NK-92 (cell line): Measurements from ENCODE around the gene NSUN2.
"Not testable (repeated sequence)": the region's sequence is repeated elsewhere in the genome, so short reads cannot be mapped to it uniquely, and the experiment has no call there.

ENCODE experiments used
- DNase-seq: peaks from one replicate; lab custom pipeline; 2025; ENCODE audit not compliant: unreplicated experiment; lab: John Stamatoyannopoulos, UW

The NSUN2 gene

GRCh38 chr5:6632888-6633468 lies at the start of gene NSUN2, which contains the start of gene SRD5A1:
TSS of gene NSUN2 (minus strand) at chr5:6633044. CDS start at chr5:6632979, 65 bp downstream.
TSS of gene SRD5A1 (plus strand) at chr5:6633440. CDS start at chr5:6633577, 137 bp downstream.
- DNase-seq = peak; percentile 34

DNA sequence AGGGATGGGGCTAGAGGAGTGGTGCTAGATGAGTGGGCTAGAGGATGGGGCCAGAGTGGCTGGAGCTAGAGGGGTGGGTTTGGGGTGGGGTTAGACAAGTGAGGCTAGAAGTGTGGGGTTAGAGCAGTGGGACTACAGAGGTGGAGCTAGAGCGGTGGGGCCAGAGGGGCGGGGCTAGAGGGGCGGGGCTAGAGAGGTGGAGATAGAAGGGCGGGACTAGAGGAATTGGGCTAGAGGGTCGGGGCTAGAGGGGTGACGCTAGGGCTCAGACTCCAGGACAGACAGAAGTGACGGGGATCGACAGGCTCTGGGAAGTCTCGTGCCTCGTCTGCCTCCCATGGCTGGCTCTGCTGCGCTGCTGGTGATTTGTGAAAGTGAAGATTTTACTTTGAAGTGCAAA lies 49.4 kb upstream of the NSUN2 start:
- no peak for DNase-seq

GRCh38 chr5:6681682-6682081 lies 48.8 kb upstream of the NSUN2 start:
- no peak for DNase-seq

DNA sequence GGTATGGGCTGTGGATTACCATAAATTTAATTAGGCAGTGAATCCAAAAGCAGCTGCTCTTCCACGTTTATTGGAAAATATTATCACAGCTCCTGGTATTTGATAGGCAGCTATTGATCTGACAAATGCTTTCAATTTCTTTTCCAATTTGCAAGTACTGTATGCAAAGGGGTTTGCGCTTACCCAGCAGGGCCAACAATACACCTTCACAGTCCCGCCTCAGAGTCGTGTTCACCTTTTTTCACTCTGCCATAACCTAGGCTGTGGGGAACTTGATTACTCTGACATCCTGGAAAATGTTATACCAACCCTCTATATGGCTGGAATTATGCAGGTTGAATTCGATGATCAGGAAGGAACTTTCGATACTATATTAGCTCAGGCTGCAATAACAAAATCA lies 48.1 kb upstream of the NSUN2 start:
- no peak for DNase-seq

GRCh38 chr5:6678385-6678784 lies 45.5 kb upstream of the NSUN2 start:
- DNase-seq = no peak

GRCh38 chr5:6676702-6677101 lies 43.9 kb upstream of the NSUN2 start:
- no peak for DNase-seq

- DNase-seq = no peak
Observed at GRCh38 chr5:6675784-6676491, 43.1 kb upstream of the NSUN2 start.

GRCh38 chr5:6674886-6675285 lies 42.0 kb upstream of the NSUN2 start:
- no peak for DNase-seq

DNA sequence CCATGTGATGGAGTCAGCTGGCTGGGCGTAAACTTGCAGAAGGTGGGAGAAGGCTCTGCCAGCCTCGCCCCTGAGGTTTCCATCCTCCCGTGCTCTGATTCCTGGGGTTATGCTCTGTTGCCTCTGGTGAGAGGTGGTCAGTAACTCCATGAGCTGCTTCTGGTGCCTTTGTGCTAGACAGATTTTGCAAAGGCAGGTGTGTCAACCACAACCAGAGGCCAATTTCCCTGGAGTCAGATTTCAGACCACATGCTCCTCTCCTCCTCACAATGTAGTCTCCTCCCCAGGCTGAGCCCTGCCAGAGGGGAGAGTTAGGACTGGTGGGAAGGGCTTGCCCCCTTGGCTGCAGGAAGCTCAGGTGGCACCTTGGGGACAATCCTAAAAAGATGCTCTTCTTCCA lies 41.6 kb upstream of the NSUN2 start:
- DNase-seq = no peak

- no peak for DNase-seq
Observed at GRCh38 chr5:6673963-6674362, 41.1 kb upstream of the NSUN2 start.

DNA sequence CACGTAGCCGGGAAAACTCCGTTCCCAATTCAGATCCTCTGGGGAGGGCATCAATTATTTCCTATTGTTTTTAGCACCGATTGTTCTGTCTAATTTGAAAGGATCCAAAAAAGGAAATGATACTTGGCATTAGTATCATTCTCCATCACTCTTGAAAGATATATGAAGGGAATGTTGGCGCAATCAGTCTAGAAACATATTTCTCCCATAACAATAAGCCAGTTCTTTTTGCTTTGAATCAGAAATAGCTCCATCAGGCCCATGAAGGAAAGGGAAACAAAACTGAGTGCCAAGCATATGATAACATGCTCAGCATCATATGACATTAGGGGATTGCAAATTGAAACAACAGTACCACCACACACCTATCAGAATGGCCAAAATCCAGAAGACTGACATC lies 40.2 kb upstream of the NSUN2 start:
- no peak for DNase-seq

GRCh38 chr5:6668717-6669116 lies 35.9 kb upstream of the NSUN2 start:
- not testable (repeated sequence) for DNase-seq

DNA sequence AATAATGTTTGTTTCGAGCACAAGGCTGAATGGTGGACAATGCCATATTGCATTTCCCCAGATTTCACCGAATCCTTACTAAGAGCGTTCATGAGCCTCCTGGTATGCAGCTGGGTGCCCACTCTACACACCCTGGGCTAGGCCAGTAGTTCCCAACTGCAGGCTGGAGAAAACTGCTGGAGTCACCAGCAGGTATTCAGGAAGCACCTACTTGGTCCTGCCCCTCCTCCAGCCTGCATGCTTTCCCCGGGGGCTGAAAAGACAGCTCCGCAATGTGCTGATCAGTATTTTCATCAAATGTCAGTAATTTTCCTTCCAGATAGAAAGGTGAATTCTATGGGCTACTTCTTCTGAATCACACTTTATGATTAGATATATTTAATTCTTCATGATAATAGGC lies 34.8 kb upstream of the NSUN2 start:
- no peak for DNase-seq

GRCh38 chr5:6666762-6667161 lies 33.9 kb upstream of the NSUN2 start:
- no peak for DNase-seq

- no peak for DNase-seq
Observed at GRCh38 chr5:6660688-6661087, 27.8 kb upstream of the NSUN2 start.

- no peak for DNase-seq
Observed at GRCh38 chr5:6659941-6660684, 27.3 kb upstream of the NSUN2 start.

DNA sequence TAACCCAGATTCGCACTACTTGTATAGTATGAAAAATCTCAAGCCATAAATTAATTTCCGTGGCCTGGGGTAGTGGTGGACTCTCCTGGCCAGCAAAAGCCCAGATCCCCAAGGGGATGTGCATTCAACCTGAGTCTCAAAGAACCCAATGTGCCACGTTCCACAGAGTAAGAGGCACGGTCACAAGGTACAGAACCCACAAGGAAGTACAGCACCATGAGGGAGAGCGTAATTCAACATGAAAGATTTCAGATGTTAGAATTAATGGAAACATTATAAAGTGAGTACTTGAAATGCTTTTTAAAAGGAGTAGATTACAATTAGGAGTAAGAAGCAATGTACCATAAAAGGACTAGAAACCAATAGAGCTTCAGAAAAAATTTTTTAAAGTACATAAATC lies 23.8 kb upstream of the NSUN2 start:
- DNase-seq = no peak

DNA sequence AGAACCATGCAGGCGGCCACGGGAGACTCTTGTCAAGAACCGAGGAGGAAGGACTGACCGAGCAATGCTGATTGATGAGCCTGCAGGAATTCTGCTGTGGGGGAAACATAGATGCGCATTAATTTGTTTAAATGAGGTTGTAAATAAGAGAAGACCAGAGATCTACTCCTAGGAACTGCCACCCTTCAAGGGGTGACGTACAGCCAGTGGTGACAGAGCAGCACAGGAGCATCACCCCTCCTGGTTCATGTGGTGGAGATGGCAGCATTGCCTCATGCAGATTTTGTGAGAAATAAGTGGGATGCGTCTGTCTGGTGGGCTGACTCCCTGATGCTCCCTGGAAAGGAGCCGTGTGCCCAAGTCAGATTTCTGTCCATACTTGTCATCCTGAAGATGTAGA lies 22.6 kb upstream of the NSUN2 start:
- DNase-seq = no peak

DNA sequence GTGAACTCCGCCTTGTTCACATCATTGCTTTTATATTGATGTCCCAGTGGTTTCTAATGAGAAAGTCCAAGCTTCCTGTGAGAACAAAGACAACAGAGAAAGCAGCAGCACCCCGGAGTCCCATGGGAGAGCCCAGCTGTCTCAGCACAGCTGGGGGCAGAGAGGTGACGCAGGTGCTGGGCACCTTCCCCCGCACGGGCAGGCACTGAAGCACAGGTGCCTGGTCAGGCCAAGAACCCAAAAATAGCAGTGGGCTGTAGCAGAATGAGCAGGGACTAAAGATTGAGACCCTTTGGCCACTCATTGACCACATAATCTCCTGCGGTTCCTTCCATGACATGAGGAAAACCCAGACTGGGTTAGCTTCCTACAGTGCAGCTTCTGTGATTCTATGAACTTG lies 19.2 kb upstream of the NSUN2 start:
- DNase-seq = no peak

GRCh38 chr5:6649681-6650080 lies 16.8 kb upstream of the NSUN2 start:
- no peak for DNase-seq

- DNase-seq = no peak
Observed at GRCh38 chr5:6649186-6649585, 16.3 kb upstream of the NSUN2 start.
